Natural killer cell (primary cell): ENCODE data around the gene OIT3. TPM values are rescaled to one million over a fixed set of nuclear protein-coding genes. Genes with fewer than 3 reads are reported as not detected.

ENCODE experiments used
- ATAC-seq, 3 donors: fragments of 150-1000 bp in 2 of 3; fragments of 200-7000 bp in 1 of 3; cut with Tn5 transposase; 1 replicate in 1 of 3; 2 replicates in 2 of 3; pipeline ENCODE4 v1.10.0; 2021; ENCODE audit warnings: mild to moderate bottlenecking in 2 of 3, moderate library complexity in 2 of 3
- DNase-seq, 2 donors: peaks; one replicate each; pipeline versions ENCODE4 v3.0.0 to v3.0.0-alpha.2; 2013 to 2021; ENCODE audit warnings: mixed read lengths in 1 of 2
- H3K27ac ChIP-seq: one replicate; pipeline ENCODE4 v1.5.1; 2013; ENCODE audit warnings: mild to moderate bottlenecking, low read length
- H3K27me3 ChIP-seq: one replicate; pipeline ENCODE4 v1.6.1; 2013; ENCODE audit warnings: low read length; ENCODE audit not compliant: control insufficient read depth, insufficient read depth
- H3K36me3 ChIP-seq: one replicate; pipeline ENCODE4 v1.6.1; 2013; ENCODE audit warnings: low read length; ENCODE audit not compliant: control insufficient read depth, insufficient read depth
- H3K4me1 ChIP-seq: one replicate; pipeline ENCODE4 v1.6.1; 2013; ENCODE audit warnings: low read length; ENCODE audit not compliant: control insufficient read depth, insufficient read depth
- H3K4me3 ChIP-seq: one replicate; pipeline ENCODE4 v1.5.1; 2013; ENCODE audit warnings: low read length
- H3K9me3 ChIP-seq: one replicate; pipeline ENCODE4 v1.6.1; 2013; ENCODE audit warnings: low read length; ENCODE audit not compliant: control insufficient read depth, insufficient read depth
- H3K27ac Mint-ChIP-seq, 2 donors: one replicate each; pipeline ENCODE4 v1.8.0; 2022; ENCODE audit warnings: mild to moderate bottlenecking in 2 of 2, mixed read lengths in 2 of 2, moderate library complexity in 1 of 2
- H3K27me3 Mint-ChIP-seq, 2 donors: one replicate each; pipeline ENCODE4 v1.8.0; 2022; ENCODE audit warnings: low read depth in 2 of 2, mixed read lengths in 2 of 2
- H3K36me3 Mint-ChIP-seq: one replicate; pipeline ENCODE4 v1.8.0; 2022; ENCODE audit warnings: mixed read lengths
- H3K4me1 Mint-ChIP-seq, 2 donors: one replicate each; pipeline ENCODE4 v1.8.0; 2022; ENCODE audit warnings: mixed read lengths in 2 of 2
- H3K4me3 Mint-ChIP-seq: one replicate; pipeline ENCODE4 v1.8.0; 2022; ENCODE audit warnings: mild to moderate bottlenecking, moderate library complexity, mixed read lengths
- H3K9me3 Mint-ChIP-seq, 2 donors: one replicate each; pipeline ENCODE4 v1.8.0; 2022; ENCODE audit warnings: mixed read lengths in 2 of 2
- WGBS: methylation state at CpG from one replicate; pipeline ENCODE4 v1.1.7; 2013; ENCODE audit warnings: missing lambda C conversion rate; ENCODE audit not compliant: insufficient coverage; 5-methylcytosine and 5-hydroxymethylcytosine counted together
- intact Hi-C: fragments of 100-400 bp; cut with micrococcal nuclease; formaldehyde crosslinking; loops from one replicate; pipeline ENCODE4 v1.14.2; 2022
- total RNA-seq, 4 donors: library from RNA; stranded (reverse); fragments of 120-200 nt in 1 of 4; gene quantifications; one replicate each; pipeline versions ENCODE4 v1.2.3 to v1.2.4, GENCODE V29; 2013 to 2022
- TF ChIP-seq, protein P1 (sequence below): fragments of 200-600 bp; IDR thresholded peaks from one replicate; pipeline ENCODE4 v1.8.0; 2022; ENCODE audit warnings: antibody characterized with exemption

The OIT3 gene
- total RNA-seq, 3 donors from 2014 or later (not counting 1 experiment from before 2014, with no cell fraction given): not detected

DNA sequence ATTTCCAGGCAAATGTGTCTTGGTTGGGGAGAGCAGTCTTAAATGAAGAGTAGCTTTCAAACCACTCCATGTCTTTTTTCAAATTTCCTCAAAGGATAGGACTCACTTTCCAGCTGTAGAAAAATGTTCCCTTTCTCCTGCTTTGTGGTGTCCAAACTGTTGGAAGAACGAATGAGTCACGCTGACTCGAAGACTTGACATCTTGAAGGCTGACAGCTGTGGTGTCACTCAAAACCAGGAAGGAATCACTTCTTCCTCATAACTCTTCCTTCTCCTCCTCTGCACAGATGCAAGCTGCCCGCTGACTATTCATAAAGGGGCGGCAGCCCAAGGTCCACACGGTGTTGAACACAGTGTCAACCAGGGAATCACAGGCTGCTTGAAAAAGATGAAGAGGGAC lies 41.8 kb downstream of the OIT3 start:
- intact Hi-C loops: no loop called here
- no peaks in the 10 kb centered on the region for H3K36me3 ChIP-seq
- ATAC-seq: no peak
- no peaks in the 10 kb centered on the region for H3K4me1 ChIP-seq
- Mint-ChIP-seq H3K36me3 (no peaks in the 10 kb centered on the region), H3K9me3 (no peaks in the 10 kb centered on the region), H3K4me1 (no peaks in the 10 kb centered on the region), H3K27ac (no peak overlapping the region), H3K27me3 (peaks cover 0 to 11% of the 10 kb centered on the region in 2 donors), H3K4me3 (no peak overlapping the region)
- TF ChIP-seq, protein P1, sequence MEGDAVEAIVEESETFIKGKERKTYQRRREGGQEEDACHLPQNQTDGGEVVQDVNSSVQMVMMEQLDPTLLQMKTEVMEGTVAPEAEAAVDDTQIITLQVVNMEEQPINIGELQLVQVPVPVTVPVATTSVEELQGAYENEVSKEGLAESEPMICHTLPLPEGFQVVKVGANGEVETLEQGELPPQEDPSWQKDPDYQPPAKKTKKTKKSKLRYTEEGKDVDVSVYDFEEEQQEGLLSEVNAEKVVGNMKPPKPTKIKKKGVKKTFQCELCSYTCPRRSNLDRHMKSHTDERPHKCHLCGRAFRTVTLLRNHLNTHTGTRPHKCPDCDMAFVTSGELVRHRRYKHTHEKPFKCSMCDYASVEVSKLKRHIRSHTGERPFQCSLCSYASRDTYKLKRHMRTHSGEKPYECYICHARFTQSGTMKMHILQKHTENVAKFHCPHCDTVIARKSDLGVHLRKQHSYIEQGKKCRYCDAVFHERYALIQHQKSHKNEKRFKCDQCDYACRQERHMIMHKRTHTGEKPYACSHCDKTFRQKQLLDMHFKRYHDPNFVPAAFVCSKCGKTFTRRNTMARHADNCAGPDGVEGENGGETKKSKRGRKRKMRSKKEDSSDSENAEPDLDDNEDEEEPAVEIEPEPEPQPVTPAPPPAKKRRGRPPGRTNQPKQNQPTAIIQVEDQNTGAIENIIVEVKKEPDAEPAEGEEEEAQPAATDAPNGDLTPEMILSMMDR: no peak
- WGBS: 90% methylated on average over 6 of the region's 6 CpGs
- H3K9me3 ChIP-seq: no peaks in the 10 kb centered on the region
- no peak for DNase-seq
- H3K27me3 ChIP-seq: no peaks in the 10 kb centered on the region
- H3K4me3 ChIP-seq: no peak overlapping the region
- H3K27ac ChIP-seq: no peak overlapping the region

DNA sequence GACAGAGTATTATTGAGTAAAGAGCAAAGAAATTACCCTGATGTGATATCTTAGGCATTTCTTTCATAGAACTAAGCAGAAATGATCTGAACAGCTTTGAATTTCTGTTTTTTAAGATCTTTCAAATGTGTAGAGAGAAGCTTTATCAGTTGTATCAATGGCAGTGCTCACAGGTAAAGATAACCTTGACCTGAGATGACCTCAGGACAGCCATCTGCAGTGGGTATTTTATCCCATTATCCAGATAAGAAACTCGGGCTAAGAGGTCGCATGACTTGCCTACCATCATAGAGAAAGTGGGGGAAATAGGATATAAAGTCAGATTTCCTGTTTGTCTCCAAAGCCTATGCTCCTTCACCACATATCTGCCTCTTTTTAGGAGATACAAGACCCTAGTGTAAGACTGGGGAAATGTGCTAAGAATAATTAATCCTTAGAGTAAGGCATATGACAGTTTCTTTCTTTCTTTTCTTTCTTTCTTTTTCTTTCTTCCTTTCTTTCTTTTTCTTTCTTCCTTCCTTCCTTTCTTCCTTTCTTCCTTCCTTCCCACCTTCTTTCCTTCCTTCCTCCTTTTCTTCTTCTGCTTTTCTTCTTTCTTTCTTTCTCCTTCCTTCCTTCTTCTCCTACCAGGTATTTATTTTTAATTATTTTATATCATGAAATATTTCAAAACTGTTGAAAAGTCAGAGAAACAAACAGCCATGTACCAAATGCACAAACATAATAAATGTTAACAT lies 50.1 kb downstream of the OIT3 start:
- Mint-ChIP-seq H3K4me3 (no peak overlapping the region), H3K27me3 (peaks cover 9 to 18% of the 10 kb centered on the region in 2 donors), H3K36me3 (no peaks in the 10 kb centered on the region), H3K9me3 (no peaks in the 10 kb centered on the region), H3K4me1 (peaks cover 17 to 18% of the 10 kb centered on the region in 2 donors), H3K27ac (no peak overlapping the region)
- Histone ChIP-seq H3K27me3 (no peaks in the 10 kb centered on the region), H3K4me3 (no peak overlapping the region), H3K4me1 (peaks cover 8% of the 10 kb centered on the region), H3K27ac (no peak overlapping the region), H3K9me3 (no peaks in the 10 kb centered on the region), H3K36me3 (no peaks in the 10 kb centered on the region)
- TF ChIP-seq, protein P1: no peak
- DNase-seq (no peak), ATAC-seq (no peak)
- WGBS: no CpG with 5 or more reads among the region's 2 CpGs
- intact Hi-C loops: no loop called here

DNA sequence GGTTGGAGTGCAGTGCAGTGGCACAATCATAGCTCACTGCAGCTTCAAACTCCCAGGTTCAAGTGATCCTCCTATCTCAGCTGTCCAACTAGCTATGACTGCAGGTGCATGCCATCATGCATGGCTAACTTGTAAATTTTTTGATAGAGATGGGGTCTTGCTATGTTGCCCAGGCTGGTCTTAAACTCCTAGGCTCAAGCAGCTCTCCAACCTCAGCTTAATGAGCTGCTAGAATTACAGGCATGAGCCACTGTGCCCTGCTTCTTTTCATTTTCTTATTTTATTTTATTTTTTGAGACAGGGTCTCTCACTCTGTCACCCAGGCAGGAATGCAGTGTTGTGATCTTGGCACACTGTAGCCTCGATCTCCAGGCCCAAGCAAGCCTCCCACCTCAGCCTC lies 53.4 kb downstream of the OIT3 start:
- no peak overlapping the region for H3K27ac Mint-ChIP-seq
- intact Hi-C loops: no loop called here
- Histone ChIP-seq H3K27ac (no peak overlapping the region), H3K4me1 (peaks cover 6% of the 10 kb centered on the region), H3K4me3 (no peak overlapping the region), H3K36me3 (no peaks in the 10 kb centered on the region), H3K9me3 (no peaks in the 10 kb centered on the region), H3K27me3 (no peaks in the 10 kb centered on the region)
- ATAC-seq (no peak), DNase-seq (no peak)
- H3K27me3 Mint-ChIP-seq: peaks cover 9 to 18% of the 10 kb centered on the region in 2 donors
- H3K9me3 Mint-ChIP-seq: no peaks in the 10 kb centered on the region
- H3K4me1 Mint-ChIP-seq: peaks cover 6 to 7% of the 10 kb centered on the region in 2 donors
- H3K36me3 Mint-ChIP-seq: no peaks in the 10 kb centered on the region
- TF ChIP-seq, protein P1: no peak
- H3K4me3 Mint-ChIP-seq: no peak overlapping the region
- WGBS: 87% methylated on average over 1 of the region's 1 CpG

DNA sequence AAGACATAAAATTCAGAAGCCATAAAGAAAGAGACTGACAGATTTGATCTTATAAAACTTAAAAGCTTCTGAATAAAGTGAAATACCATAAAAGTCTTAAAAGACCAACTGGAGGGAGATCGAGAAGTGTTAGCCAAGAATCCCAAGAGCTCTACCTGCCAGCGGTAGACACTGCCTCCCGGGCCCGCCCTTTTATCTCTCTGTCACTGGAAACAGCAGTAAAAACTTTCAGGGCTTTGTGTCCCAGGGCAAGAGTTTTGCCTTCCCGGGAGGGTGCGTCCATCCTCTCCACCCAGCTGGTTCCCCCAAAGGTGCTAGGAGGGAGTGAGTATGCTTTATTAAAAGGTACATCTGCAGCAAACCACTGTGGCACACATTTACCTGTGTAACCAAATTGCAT lies 55.2 kb downstream of the OIT3 start:
- no peaks in the 10 kb centered on the region for H3K9me3 ChIP-seq
- 84% methylated on average over 6 of the region's 6 CpGs for WGBS
- no peaks in the 10 kb centered on the region for H3K4me1 ChIP-seq
- peaks cover 9 to 18% of the 10 kb centered on the region in 2 donors for H3K27me3 Mint-ChIP-seq
- H3K27ac Mint-ChIP-seq: no peak overlapping the region
- DNase-seq (no peak), ATAC-seq (no peak)
- H3K9me3 Mint-ChIP-seq: no peaks in the 10 kb centered on the region
- no peaks in the 10 kb centered on the region for H3K36me3 Mint-ChIP-seq
- H3K4me3 Mint-ChIP-seq: no peak overlapping the region
- no peak overlapping the region for H3K27ac ChIP-seq
- H3K36me3 ChIP-seq: no peaks in the 10 kb centered on the region
- no peaks in the 10 kb centered on the region for H3K27me3 ChIP-seq
- H3K4me3 ChIP-seq: no peak overlapping the region
- intact Hi-C loops: no loop called here
- TF ChIP-seq, protein P1: no peak
- H3K4me1 Mint-ChIP-seq: no peaks in the 10 kb centered on the region
